Mucosa of descending colon (tissue), 3 donors: ENCODE measurements around the gene SYNGR3. TPM values are rescaled to one million over a fixed set of nuclear protein-coding genes. Genes with fewer than 3 reads are reported as not detected.
A peak's percentile ranks its signal among the peaks of the same experiment; 100 is the strongest.

Experiments
- ATAC-seq: fragments of 200-7000 bp; cut with Tn5 transposase; one replicate; pipeline ENCODE4 v1.9.1; 2020; ENCODE audit warnings: mild to moderate bottlenecking, moderate library complexity
- DNase-seq, 3 donors: peaks; one replicate each; pipeline ENCODE4 v3.0.0-alpha.2; 2020
- H3K36me3 ChIP-seq: fragments of 200-600 bp; one replicate; pipeline ENCODE4 v1.8.0; 2021; ENCODE audit warnings: low read depth, mild to moderate bottlenecking
- H3K4me1 ChIP-seq: fragments of 200-600 bp; one replicate; pipeline ENCODE4 v1.8.0; 2021; ENCODE audit warnings: low read depth, mild to moderate bottlenecking
- H3K4me3 ChIP-seq: fragments of 200-600 bp; one replicate; pipeline ENCODE4 v1.8.0; 2021; ENCODE audit warnings: mild to moderate bottlenecking
- H3K9me3 ChIP-seq: fragments of 200-600 bp; one replicate; pipeline ENCODE4 v1.8.0; 2021; ENCODE audit warnings: mild to moderate bottlenecking
- intact Hi-C, 2 donors: fragments of 100-400 bp; cut with DNase I in 1 of 2; cut with micrococcal nuclease in 1 of 2; formaldehyde crosslinking; loops; one replicate each; pipeline versions ENCODE4 v1.11.0 to v1.11.1; 2022; cut with DNase I, micrococcal nuclease
- total RNA-seq, 3 donors: library from RNA; stranded (reverse); fragmentation: NEBNext Ultra II Directional in 2 of 3; extraction: Animal tissue kit (Norgen Biotek cat#: 25700) in 2 of 3; gene quantifications; one replicate each; pipeline versions ENCODE4 v1.2.1 to v1.2.4, GENCODE V29; 2021 to 2023
- TF ChIP-seq, protein P1 (sequence below): fragments of 200-600 bp; IDR thresholded peaks from one replicate; pipeline ENCODE4 v1.8.0; 2022; ENCODE audit warnings: antibody characterized with exemption, mild to moderate bottlenecking
- donor health status: DM: no; HTN: no; CAD: no; lungs with moderate emphysema.
- donor health status: DM: no; HTN: no; CAD: no.
- donor health status: DM: no; HTN: yes; CAD: no.

Gene SYNGR3
- total RNA-seq, 3 donors from 2014 or later: 1.3 to 7.9 (median 1.5) TPM

DNA sequence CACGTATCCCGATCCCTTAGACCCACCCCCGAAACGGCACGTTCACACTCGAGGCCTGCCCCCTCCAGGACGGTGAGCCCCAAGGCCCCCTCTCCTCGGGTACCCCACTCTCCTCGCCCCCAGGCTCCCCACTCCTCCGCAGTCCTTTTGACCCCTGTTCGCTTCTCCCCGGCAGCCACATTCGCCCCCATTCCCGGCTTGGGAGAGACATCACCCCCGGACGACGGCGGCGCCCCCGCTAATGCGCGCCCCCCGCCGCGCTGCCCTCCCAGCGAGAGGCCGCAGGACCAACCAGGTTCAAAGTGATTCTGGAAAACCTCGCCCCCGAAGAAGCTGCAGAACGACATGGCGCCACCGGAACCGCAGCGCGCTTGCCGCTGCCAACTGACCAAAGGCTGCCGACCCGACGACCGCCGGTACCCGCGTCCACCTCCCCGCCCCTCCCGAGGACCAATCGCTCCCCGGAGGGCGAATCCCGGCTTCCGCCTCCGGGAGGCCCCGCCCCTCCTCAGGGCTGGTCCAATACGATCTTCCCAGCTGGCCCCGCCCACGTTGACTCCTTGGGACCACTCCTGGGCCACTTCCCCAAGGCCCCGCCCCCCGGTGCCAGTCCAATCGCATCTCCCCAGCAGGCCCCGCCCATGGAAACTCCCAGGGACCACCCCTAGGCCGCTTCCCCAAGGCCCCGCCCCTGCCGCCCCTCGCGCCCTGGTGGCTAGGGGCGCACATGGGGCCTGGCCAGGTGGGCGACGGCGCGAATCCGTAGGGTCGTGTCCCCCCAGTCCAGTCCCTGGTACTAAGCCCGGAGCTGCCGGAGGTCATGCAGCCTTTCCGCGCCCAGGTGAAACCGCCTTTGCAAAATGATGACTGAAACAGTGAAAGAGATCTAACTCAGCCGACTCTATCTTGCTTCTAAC is 46.7 kb upstream of the SYNGR3 start, which contains the start of gene MSRB1:
MSRB1 (minus strand) TSS at position 390 of the 917 bp plus-strand sequence; CDS start at position 347, 43 bp downstream.
- peak; percentile 92 for ATAC-seq
- DNase-seq: peak; percentile 100
- no peaks in the 10 kb centered on the region for H3K36me3 ChIP-seq
- TF ChIP-seq, protein P1, sequence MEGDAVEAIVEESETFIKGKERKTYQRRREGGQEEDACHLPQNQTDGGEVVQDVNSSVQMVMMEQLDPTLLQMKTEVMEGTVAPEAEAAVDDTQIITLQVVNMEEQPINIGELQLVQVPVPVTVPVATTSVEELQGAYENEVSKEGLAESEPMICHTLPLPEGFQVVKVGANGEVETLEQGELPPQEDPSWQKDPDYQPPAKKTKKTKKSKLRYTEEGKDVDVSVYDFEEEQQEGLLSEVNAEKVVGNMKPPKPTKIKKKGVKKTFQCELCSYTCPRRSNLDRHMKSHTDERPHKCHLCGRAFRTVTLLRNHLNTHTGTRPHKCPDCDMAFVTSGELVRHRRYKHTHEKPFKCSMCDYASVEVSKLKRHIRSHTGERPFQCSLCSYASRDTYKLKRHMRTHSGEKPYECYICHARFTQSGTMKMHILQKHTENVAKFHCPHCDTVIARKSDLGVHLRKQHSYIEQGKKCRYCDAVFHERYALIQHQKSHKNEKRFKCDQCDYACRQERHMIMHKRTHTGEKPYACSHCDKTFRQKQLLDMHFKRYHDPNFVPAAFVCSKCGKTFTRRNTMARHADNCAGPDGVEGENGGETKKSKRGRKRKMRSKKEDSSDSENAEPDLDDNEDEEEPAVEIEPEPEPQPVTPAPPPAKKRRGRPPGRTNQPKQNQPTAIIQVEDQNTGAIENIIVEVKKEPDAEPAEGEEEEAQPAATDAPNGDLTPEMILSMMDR: no peak
- no peaks in the 10 kb centered on the region for H3K9me3 ChIP-seq
- intact Hi-C loops: no loop called here
- H3K4me1 ChIP-seq: peaks cover 40% of the 10 kb centered on the region
- H3K4me3 ChIP-seq: peak within 1 kb of the TSS; percentile 57

- intact Hi-C loops: no loop called here
- Histone ChIP-seq H3K4me3 (no peak overlapping the region), H3K9me3 (no peaks in the 10 kb centered on the region), H3K4me1 (peaks cover 35% of the 10 kb centered on the region), H3K36me3 (no peaks in the 10 kb centered on the region)
- TF ChIP-seq, protein P1: no peak
- DNase-seq (no peak), ATAC-seq (no peak)
Measured at GRCh38 chr16:1944612-1945199, 45.1 kb upstream of the SYNGR3 start.

GRCh38 chr16:1945559-1946391 is 44.0 kb upstream of the SYNGR3 start:
- no peaks in the 10 kb centered on the region for H3K36me3 ChIP-seq
- TF ChIP-seq, protein P1: no peak
- intact Hi-C loops: no loop called here
- ATAC-seq (no peak), DNase-seq (no peak)
- H3K4me3 ChIP-seq: no peak overlapping the region
- H3K4me1 ChIP-seq: peaks cover 24% of the 10 kb centered on the region
- H3K9me3 ChIP-seq: no peaks in the 10 kb centered on the region

GRCh38 chr16:1946495-1947368 is 43.0 kb upstream of the SYNGR3 start:
- TF ChIP-seq, protein P1: no peak
- H3K36me3 ChIP-seq: no peaks in the 10 kb centered on the region
- peaks cover 14% of the 10 kb centered on the region for H3K4me1 ChIP-seq
- ATAC-seq (no peak), DNase-seq (no peak)
- H3K9me3 ChIP-seq: no peaks in the 10 kb centered on the region
- intact Hi-C loops: no loop called here
- H3K4me3 ChIP-seq: no peak overlapping the region

GRCh38 chr16:1947369-1947670 is 42.5 kb upstream of the SYNGR3 start:
- Histone ChIP-seq H3K4me3 (no peak overlapping the region), H3K9me3 (no peaks in the 10 kb centered on the region), H3K4me1 (peaks cover 9% of the 10 kb centered on the region), H3K36me3 (no peaks in the 10 kb centered on the region)
- TF ChIP-seq, protein P1: no peak
- no peak for ATAC-seq
- DNase-seq: no peak
- intact Hi-C loops: no loop called here
